Cortex of kidney (tissue), 1 donor: ENCODE measurements around the gene HES7.
"Not testable (repeated sequence)": the region's sequence is repeated elsewhere in the genome, so short reads cannot be mapped to it uniquely, and the experiment has no call there.

ENCODE experiments used
- DNase-seq: peaks from one replicate; lab custom pipeline; 2025; lab: John Stamatoyannopoulos, UW

Gene HES7

GRCh38 chr17:8122422-8122923 lies 1.4 kb downstream of the HES7 start:
- no peak for DNase-seq

- no peak for DNase-seq
Observed at GRCh38 chr17:8121681-8122421, 2.1 kb downstream of the HES7 start.

- DNase-seq = no peak
Observed at GRCh38 chr17:8121407-8121680, 2.6 kb downstream of the HES7 start.

- DNase-seq = no peak
Observed at GRCh38 chr17:8120520-8121406, 3.1 kb downstream of the HES7 start.

- no peak for DNase-seq
Observed at GRCh38 chr17:8119581-8120519, 4.1 kb downstream of the HES7 start.

GRCh38 chr17:8118769-8119580 lies 4.9 kb downstream of the HES7 start:
- no peak for DNase-seq

GRCh38 chr17:8117980-8118768 lies 5.7 kb downstream of the HES7 start, which contains the start of gene ALOXE3:
TSS of gene ALOXE3 (minus strand) at chr17:8118514. CDS start at chr17:8117990, 524 bp downstream.
- no peak for DNase-seq

- no peak for DNase-seq
Observed at GRCh38 chr17:8117367-8117979, 6.4 kb downstream of the HES7 start.

- DNase-seq = no peak
Observed at GRCh38 chr17:8116776-8117175, 7.1 kb downstream of the HES7 start.

GRCh38 chr17:8110907-8111306 lies 13.0 kb downstream of the HES7 start:
- DNase-seq = no peak

GRCh38 chr17:8110456-8110804 lies 13.5 kb downstream of the HES7 start:
- no peak for DNase-seq

GRCh38 chr17:8109661-8110455 lies 14.0 kb downstream of the HES7 start:
- no peak for DNase-seq

GRCh38 chr17:8108972-8109660 lies 14.8 kb downstream of the HES7 start:
- no peak for DNase-seq

GRCh38 chr17:8106980-8107379 lies 16.9 kb downstream of the HES7 start:
- DNase-seq = not testable (repeated sequence)

- no peak for DNase-seq
Observed at GRCh38 chr17:8105957-8106398, 17.9 kb downstream of the HES7 start.

- no peak for DNase-seq
Observed at GRCh38 chr17:8104911-8105310, 19.0 kb downstream of the HES7 start.

GRCh38 chr17:8103549-8103948 lies 20.4 kb downstream of the HES7 start:
- DNase-seq = no peak

- DNase-seq = no peak
Observed at GRCh38 chr17:8101721-8102120, 22.2 kb downstream of the HES7 start.
